GM19397 (cell line): ENCODE results near the gene ABHD14A.
"Not testable (repeated sequence)": the region's sequence is repeated elsewhere in the genome, so short reads cannot be mapped to it uniquely, and the experiment has no call there.

Source experiments
- ATAC-seq: cut with Tn5 transposase; IDR thresholded peaks from one replicate; pipeline ENCODE4 v1.9.1; 2021; ENCODE audit warnings: mild to moderate bottlenecking, moderate library complexity; ENCODE audit not compliant: unreplicated experiment

Gene ABHD14A

GRCh38 chr3:51990501-51990971, 15.7 kb downstream of the ABHD14A start:
- not testable (repeated sequence) for ATAC-seq

GRCh38 chr3:51992017-51992682, 17.3 kb downstream of the ABHD14A start:
- no peak for ATAC-seq

- ATAC-seq: not testable (repeated sequence)
These were observed 18.8 kb downstream of the ABHD14A start for GRCh38 chr3:51993657-51994056.

- no peak for ATAC-seq
These were observed 19.7 kb downstream of the ABHD14A start for GRCh38 chr3:51994530-51994929.

- ATAC-seq: peak; percentile 81
These were observed 20.7 kb downstream of the ABHD14A start, which contains the start of gene RPL29 for GRCh38 chr3:51995346-51996163. Gene RPL29, minus strand, starts transcription at chr3:51995895. Its CDS starts 434 bp downstream, at chr3:51995461.

- no peak for ATAC-seq
These were observed 22.3 kb downstream of the ABHD14A start for GRCh38 chr3:51997172-51997571.

GRCh38 chr3:51997935-51998596, 23.2 kb downstream of the ABHD14A start:
- no peak for ATAC-seq

GRCh38 chr3:51998774-51999173, 23.9 kb downstream of the ABHD14A start:
- no peak for ATAC-seq

GRCh38 chr3:51999846-52000245, 25.0 kb downstream of the ABHD14A start:
- no peak for ATAC-seq

- peak; percentile 70 for ATAC-seq
These were observed 26.6 kb downstream of the ABHD14A start for GRCh38 chr3:52001443-52001974.

GRCh38 chr3:52002748-52003147, 27.9 kb downstream of the ABHD14A start:
- no peak for ATAC-seq

- no peak for ATAC-seq
These were observed 29.4 kb downstream of the ABHD14A start for GRCh38 chr3:52004163-52004787.

GRCh38 chr3:52004906-52005395, 30.1 kb downstream of the ABHD14A start:
- no peak for ATAC-seq

GRCh38 chr3:52005571-52005986, 30.7 kb downstream of the ABHD14A start:
- no peak for ATAC-seq

- ATAC-seq: no peak
These were observed 31.4 kb downstream of the ABHD14A start for GRCh38 chr3:52006017-52006819.

GRCh38 chr3:52006820-52007133, 31.9 kb downstream of the ABHD14A start:
- no peak for ATAC-seq

GRCh38 chr3:52007291-52007690, 32.4 kb downstream of the ABHD14A start:
- no peak for ATAC-seq

- no peak for ATAC-seq
These were observed 35.6 kb downstream of the ABHD14A start for GRCh38 chr3:52010431-52010830.

- ATAC-seq: no peak
These were observed 37.8 kb downstream of the ABHD14A start for GRCh38 chr3:52012699-52013098.
